Thyroid gland (tissue), 4 donors: ENCODE data around the gene NME3. TPM values are rescaled to one million over a fixed set of nuclear protein-coding genes. Genes with fewer than 3 reads are reported as not detected.

Source experiments
- DNase-seq, 2 donors: peaks; one replicate each; pipeline ENCODE4 v3.0.0-alpha.2; 2019
- H3K27ac ChIP-seq, 3 donors: fragments of 200-600 bp; sonication (generic); 1 replicate in 2 of 3; 2 replicates in 1 of 3; pipeline ENCODE4 v1.5.1; 2016 to 2019; ENCODE audit warnings: mild to moderate bottlenecking in 1 of 3, moderate library complexity in 1 of 3
- H3K27me3 ChIP-seq: fragments of 200-600 bp; sonication (generic); one replicate; pipeline ENCODE4 v1.5.1; 2019
- H3K36me3 ChIP-seq, 2 donors: fragments of 200-600 bp; sonication (generic); one replicate each; pipeline ENCODE4 v1.5.1; 2016 to 2019
- H3K4me1 ChIP-seq, 2 donors: fragments of 200-600 bp; sonication (generic); one replicate each; pipeline ENCODE4 v1.5.1; 2017 to 2019
- H3K4me3 ChIP-seq, 3 donors: fragments of 200-600 bp; sonication (generic); replicated peaks in 1 of 3; 1 replicate in 2 of 3; 2 replicates in 1 of 3; pipeline ENCODE4 v1.5.1; 2016; ENCODE audit warnings: mild to moderate bottlenecking in 1 of 3
- H3K9me3 ChIP-seq: fragments of 200-600 bp; sonication (generic); one replicate; pipeline ENCODE4 v1.5.1; 2017
- CTCF ChIP-seq, 6 experiments: fragments of 200-600 bp in 3 of 6; fragments of 450-650 bp in 3 of 6; sonication (generic) in 3 of 6; IDR thresholded peaks; one replicate each; pipeline ENCODE4 v1.5.1; 2016 to 2019; ENCODE audit warnings: antibody characterized with exemption in 6 of 6, mild to moderate bottlenecking in 2 of 6, inconsistent platforms in 1 of 6, moderate library complexity in 1 of 6
- POLR2A ChIP-seq, 2 donors: fragments of 450-650 bp; IDR thresholded peaks; one replicate each; pipeline ENCODE4 v1.6.1; 2017; ENCODE audit warnings: antibody characterized with exemption in 2 of 2, mild to moderate bottlenecking in 2 of 2, moderate library complexity in 1 of 2
- whole genome bisulfite sequencing, 2 donors: methylation state at CpG; one replicate each; pipeline ENCODE4 v1.1.5; 2017; 5-methylcytosine and 5-hydroxymethylcytosine counted together
- intact Hi-C: fragments of 100-400 bp; cut with DNase I; formaldehyde crosslinking; loops from one replicate; pipeline ENCODE4 v1.15.1; 2023
- total RNA-seq, 4 donors: library from RNA; depleted of rRNA; stranded (reverse); fragments of >200 nt; gene quantifications; one replicate each; pipeline ENCODE4 v1.2.3, GENCODE V29; 2016

The NME3 gene
- total RNA-seq, 4 donors from 2014 or later: 43.7 to 173 (median 103) TPM

DNA sequence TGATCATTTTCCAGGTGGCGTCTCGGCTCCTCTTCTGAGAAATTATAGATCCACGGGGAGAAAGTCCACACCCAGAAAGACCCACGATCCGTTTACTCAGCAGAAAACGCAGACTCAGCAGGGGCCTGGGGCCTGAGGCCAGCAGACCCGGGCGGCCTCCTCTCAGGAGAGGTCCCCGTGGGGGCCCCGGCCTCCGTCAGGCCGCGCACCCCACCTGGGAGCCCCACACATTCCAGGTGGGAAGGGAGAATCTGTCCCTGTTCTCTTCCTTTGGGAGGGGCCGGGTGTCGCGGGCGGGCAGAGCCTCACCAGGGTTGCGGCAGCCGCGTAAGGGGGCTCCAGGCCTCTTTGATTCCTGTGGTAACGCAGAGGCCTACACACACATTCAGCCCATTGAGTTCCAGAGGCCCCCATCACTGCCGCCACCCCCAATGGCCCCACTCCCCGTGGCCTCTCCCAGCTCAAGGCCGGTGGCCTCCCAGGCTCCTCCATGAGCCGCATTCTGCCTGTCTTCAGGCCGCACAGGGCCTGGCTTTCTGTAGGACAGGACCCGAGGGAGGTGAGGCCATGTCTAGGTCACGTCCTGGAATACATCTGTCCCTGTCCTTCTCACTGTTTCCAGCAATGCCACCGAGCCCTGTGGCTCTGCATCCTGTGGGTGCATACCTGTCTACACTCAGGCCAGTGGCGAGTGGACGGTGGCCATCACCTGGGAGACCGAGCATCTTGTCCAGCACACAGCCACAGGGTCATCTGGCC is 23.7 kb upstream of the NME3 start:
- no peak overlapping the region for H3K4me3 ChIP-seq
- no peak for DNase-seq
- H3K27ac ChIP-seq: no peak overlapping the region
- H3K9me3 ChIP-seq: no peaks in the 10 kb centered on the region
- no peak for TF ChIP-seq CTCF (IDR thresholded peaks at IDR 0.05)
- no peak for TF ChIP-seq POLR2A (IDR thresholded peaks at IDR 0.05)
- H3K4me1 ChIP-seq: peaks cover 11 to 12% of the 10 kb centered on the region in 2 donors
- H3K27me3 ChIP-seq: no peaks in the 10 kb centered on the region
- 79 to 83% methylated on average over 13 to 31 of the region's 32 CpGs for WGBS, 2 donors
- intact Hi-C loops: no loop called here
- H3K36me3 ChIP-seq: no peaks in the 10 kb centered on the region

- 40 to 68% methylated on average over 4 to 13 of the region's 18 CpGs for WGBS, 2 donors
- Histone ChIP-seq H3K27me3 (no peaks in the 10 kb centered on the region), H3K4me3 (no peak overlapping the region), H3K27ac (peak overlapping the region in 1 of 3 donors; percentile 2), H3K4me1 (peaks cover 11 to 12% of the 10 kb centered on the region in 2 donors), H3K9me3 (no peaks in the 10 kb centered on the region), H3K36me3 (peaks cover 0 to 1% of the 10 kb centered on the region in 2 donors)
- TF ChIP-seq POLR2A (IDR thresholded peaks at IDR 0.05) (no peak), CTCF (IDR thresholded peaks at IDR 0.05) (no peak)
- intact Hi-C loops: no loop called here
- DNase-seq: peak; percentile 79 to 80
Measured at GRCh38 chr16:1794221-1794871, 23.0 kb upstream of the NME3 start.

DNA sequence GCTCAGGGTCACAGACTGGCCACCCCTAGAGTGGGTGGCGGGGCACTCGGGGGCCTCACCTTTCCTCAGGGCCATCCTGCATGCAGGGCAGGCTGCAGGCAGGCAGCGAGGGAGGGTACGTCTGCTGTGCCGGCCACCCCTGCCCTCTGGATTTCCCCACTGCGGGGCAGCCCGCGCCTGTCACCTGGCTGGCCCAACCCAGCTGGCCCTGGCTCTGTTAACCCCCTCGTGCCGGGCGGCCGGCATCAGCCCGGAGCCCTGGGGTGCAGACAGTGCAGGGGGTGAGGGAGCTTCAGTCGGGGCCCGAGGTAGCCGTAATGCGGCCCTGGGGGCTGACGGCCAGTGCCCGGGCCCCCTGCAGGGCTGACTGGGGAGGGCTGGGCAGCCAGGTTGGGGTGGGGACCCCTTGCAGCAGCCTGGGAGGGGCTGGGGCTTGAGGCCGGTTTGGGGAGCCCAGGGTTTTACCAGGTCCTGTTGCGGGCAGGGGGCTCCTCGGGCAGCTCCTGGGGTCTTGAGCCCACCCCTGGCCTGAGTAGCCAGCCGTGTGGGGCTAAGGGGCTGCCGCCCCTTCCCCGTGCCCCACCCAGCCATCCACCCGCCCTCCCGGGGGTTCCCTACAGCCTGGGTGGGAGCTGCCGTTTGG is 22.4 kb upstream of the NME3 start, which contains the start of gene IGFALS:
TSS of gene IGFALS (minus strand) at position 128 of the 643 bp plus-strand sequence. CDS start at position 75, 53 bp downstream.
- Histone ChIP-seq H3K4me1 (peaks cover 11 to 12% of the 10 kb centered on the region in 2 donors), H3K27me3 (no peaks in the 10 kb centered on the region), H3K36me3 (peaks cover 6 to 8% of the 10 kb centered on the region in 2 donors), H3K4me3 (no peak within 1 kb of the TSS), H3K27ac (peak within 1 kb of the TSS in 1 of 3 donors; percentile 24), H3K9me3 (no peaks in the 10 kb centered on the region)
- 40% methylated on average over 1 of the region's 28 CpGs; no CpG with 5 or more reads in 1 of the 2 donors for WGBS, 2 donors
- TF ChIP-seq POLR2A (IDR thresholded peaks at IDR 0.05): no peak
- TF ChIP-seq CTCF (IDR thresholded peaks at IDR 0.05): no peak
- no peak for DNase-seq
- intact Hi-C loops: no loop called here

DNA sequence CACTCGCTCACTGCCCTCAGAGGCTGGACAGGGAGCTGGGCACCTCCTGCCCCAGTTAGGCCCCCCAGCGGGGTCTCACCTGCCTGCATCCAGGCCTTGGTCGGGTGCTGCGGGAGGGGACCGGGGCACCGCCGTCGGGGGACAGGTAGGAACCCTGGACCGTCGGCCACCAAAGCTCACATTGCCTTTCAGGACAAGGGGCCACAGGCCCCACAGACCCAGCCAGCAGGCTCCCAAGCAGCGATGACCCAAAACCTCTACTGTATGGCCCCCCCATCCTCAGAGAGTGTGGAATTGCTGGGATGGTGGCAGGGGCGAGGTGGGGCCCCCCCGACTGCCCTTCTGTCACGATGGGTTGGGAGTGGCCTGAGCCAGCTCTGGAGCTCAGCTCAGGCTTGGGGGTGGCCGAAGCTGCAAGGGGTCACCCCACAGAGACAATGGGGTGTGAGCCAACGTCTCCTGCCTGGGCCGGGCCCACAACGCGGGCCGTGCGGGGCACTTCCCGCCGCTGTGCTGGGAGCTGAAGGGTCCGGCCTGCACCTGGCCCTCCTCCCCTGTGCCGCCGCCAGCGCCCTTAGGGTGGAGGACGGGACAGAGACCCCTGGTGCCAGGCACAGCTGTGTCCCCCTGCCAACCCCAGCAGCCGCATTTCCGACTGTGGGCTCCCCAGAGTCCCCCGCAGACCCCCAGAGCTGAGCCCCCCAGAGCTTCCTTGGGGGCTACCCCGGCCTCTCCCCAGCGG is 21.7 kb upstream of the NME3 start:
- intact Hi-C loops: no loop called here
- no peak overlapping the region for H3K4me3 ChIP-seq
- TF ChIP-seq CTCF (IDR thresholded peaks at IDR 0.05) (no peak), POLR2A (IDR thresholded peaks at IDR 0.05) (no peak)
- no peak overlapping the region for H3K27ac ChIP-seq
- 82 to 93% methylated on average over 2 to 11 of the region's 33 CpGs for WGBS, 2 donors
- no peak for DNase-seq
- peaks cover 11 to 12% of the 10 kb centered on the region in 2 donors for H3K4me1 ChIP-seq
- H3K27me3 ChIP-seq: no peaks in the 10 kb centered on the region
- H3K36me3 ChIP-seq: peaks cover 12 to 15% of the 10 kb centered on the region in 2 donors
- H3K9me3 ChIP-seq: no peaks in the 10 kb centered on the region
